Immature natural killer cell (primary cell): Measurements from ENCODE around the gene CEND1. TPM values are rescaled to one million over a fixed set of nuclear protein-coding genes. Genes with fewer than 3 reads are reported as not detected.

Experiments
- DNase-seq, 3 donors: peaks; one replicate each; pipeline ENCODE4 v3.0.0; 2022; ENCODE audit warnings: mixed read lengths in 1 of 3
- H3K27ac Mint-ChIP-seq, 6 donors: one replicate each; pipeline ENCODE4 v1.8.0; 2020; ENCODE audit warnings: mixed read lengths in 6 of 6, mild to moderate bottlenecking in 5 of 6, inconsistent platforms in 4 of 6, moderate library complexity in 3 of 6
- H3K27me3 Mint-ChIP-seq, 3 donors: one replicate each; pipeline ENCODE4 v1.8.0; 2020 to 2021; ENCODE audit warnings: low read depth in 3 of 3, mild to moderate bottlenecking in 3 of 3, mixed read lengths in 3 of 3, moderate library complexity in 3 of 3, inconsistent platforms in 1 of 3
- H3K36me3 Mint-ChIP-seq, 3 donors: one replicate each; pipeline ENCODE4 v1.8.0; 2020; ENCODE audit warnings: mixed read lengths in 3 of 3, inconsistent platforms in 2 of 3, mild to moderate bottlenecking in 2 of 3
- H3K4me1 Mint-ChIP-seq, 2 donors: one replicate each; pipeline ENCODE4 v1.8.0; 2020; ENCODE audit warnings: inconsistent platforms in 2 of 2, mild to moderate bottlenecking in 2 of 2, mixed read lengths in 2 of 2, moderate library complexity in 1 of 2
- H3K4me3 Mint-ChIP-seq, 5 donors: one replicate each; pipeline ENCODE4 v1.8.0; 2020; ENCODE audit warnings: mild to moderate bottlenecking in 5 of 5, mixed read lengths in 5 of 5, inconsistent platforms in 3 of 5, moderate library complexity in 3 of 5
- H3K9me3 Mint-ChIP-seq, 6 donors: one replicate each; pipeline ENCODE4 v1.8.0; 2020; ENCODE audit warnings: mild to moderate bottlenecking in 6 of 6, mixed read lengths in 6 of 6, inconsistent platforms in 4 of 6, moderate library complexity in 3 of 6
- polyA plus RNA-seq, 3 donors: library from polyadenylated mRNA; unstranded; fragments of 300-500 nt; fragmentation: Illumina TruSeq; gene quantifications; one replicate each; pipeline ENCODE4 v1.2.3, GENCODE V29; 2021

The CEND1 gene
- polyA plus RNA-seq, 3 donors from 2014 or later: not detected

DNA sequence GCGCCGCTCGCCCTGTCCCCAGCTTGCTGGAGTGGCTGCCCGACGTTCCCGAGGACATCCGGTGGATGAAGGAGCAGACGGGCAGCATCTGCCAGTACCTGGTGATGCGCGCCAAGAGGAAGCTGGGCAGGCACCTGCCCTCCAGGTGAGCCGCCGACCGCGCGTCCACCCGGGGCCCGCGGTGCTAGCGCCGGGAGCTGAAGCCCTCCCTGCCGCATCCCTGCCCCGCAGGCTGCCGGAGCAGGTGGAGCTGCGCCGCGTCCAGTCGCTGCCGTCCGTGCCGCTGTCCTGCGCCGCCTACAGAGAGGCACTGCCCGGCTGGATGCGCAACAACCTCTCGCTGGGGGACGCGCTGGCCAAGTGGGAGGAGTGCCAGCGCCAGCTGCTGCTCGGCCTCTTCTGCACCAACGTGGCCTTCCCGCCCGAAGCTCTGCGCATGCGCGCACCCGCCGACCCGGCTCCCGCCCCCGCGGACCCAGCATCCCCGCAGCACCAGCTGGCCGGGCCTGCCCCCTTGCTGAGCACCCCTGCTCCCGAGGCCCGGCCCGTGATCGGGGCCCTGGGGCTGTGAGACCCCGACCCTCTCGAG, 34.5 kb upstream of the CEND1 start:
- H3K9me3 Mint-ChIP-seq: no peaks in the 10 kb centered on the region
- peaks cover 10 to 18% (median 16%) of the 10 kb centered on the region in 3 donors for H3K27me3 Mint-ChIP-seq
- H3K27ac Mint-ChIP-seq: no peak overlapping the region
- no peak overlapping the region for H3K4me3 Mint-ChIP-seq
- no peak for DNase-seq
- peaks cover 0 to 5% (median 4%) of the 10 kb centered on the region in 3 donors for H3K36me3 Mint-ChIP-seq
- peaks cover 0 to 38% of the 10 kb centered on the region in 2 donors for H3K4me1 Mint-ChIP-seq

DNA sequence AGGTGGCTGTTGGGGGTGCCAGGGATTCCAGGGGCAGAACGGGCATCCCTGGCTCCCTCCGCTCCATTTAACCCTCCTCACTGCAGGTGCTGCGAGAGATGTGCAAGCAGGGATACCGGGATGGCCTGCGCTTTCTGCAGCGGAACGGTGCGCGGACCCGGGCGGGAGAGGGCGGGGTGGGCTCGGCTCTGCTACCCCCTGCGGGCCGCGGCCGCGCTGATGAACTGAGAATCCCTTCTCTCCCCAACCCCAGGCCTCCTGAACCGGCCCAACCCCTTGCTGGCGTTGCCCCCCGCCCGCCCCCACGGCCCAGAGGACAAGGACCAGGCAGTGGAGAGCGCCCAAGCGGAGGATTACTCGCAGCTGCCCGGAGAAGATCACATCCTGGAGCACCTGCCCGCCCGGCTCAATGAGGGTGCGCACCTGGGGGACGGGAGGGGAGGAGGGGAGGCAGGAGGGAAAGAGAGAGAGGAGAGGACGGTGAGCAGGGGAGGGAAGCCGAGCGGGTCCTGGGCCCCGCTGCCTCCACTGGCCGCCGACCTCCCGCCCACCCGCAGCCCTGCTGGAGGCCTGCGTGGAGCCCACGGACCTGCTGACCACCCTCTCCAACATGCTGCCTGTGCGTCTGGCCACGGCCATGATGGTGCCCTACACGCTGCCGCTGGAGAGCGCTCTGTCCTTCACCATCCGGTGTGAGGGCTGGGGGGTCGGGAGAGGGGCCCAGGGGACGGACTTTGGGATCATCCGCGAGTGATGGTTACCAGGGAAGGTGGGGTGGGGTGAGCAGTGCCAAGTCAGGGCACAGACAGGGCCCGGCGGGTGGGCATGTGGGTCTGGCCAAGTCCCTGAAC, 33.8 kb upstream of the CEND1 start:
- peaks cover 10 to 18% (median 16%) of the 10 kb centered on the region in 3 donors for H3K27me3 Mint-ChIP-seq
- H3K27ac Mint-ChIP-seq: peak overlapping the region in 1 of 6 donors; percentile 45

DNA sequence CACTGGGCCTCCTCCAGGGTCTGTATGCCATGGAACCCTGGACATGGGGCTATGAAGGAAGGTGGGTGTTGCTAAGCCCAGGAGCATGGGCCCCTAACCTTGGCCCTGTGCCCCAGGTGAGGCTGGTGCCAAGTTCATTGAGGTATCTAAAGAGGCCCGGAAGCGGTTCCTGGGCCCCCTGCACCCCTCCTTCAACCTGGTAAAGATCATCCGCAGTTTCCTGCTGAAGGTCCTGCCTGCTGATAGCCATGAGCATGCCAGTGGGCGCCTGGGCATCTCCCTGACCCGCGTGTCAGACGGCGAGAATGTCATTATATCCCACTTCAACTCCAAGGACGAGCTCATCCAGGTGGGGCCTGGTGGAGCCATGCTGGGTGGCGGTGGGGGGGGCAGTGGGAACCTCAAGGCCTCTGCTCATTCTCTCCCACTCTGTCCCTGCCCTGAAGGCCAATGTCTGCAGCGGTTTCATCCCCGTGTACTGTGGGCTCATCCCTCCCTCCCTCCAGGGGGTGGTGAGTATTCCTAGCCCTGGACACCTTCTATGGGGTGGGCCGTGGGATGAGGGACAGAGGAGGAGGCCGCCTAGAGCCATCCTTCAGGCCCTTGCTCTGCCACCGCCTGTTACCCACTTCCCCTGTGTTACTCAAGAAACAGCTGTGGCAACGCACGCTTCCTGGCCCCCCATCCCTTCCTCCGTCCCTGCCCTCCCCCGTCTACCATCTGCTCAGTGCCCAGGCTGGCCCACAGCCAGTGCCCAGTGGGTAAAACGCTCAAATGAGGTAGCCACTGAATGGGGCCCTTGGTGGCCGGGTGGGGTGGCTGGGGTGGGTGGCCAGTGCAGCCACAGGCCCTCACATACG, 31.9 kb upstream of the CEND1 start:
- Mint-ChIP-seq H3K27me3 (peaks cover 8 to 11% (median 10%) of the 10 kb centered on the region in 3 donors), H3K9me3 (no peaks in the 10 kb centered on the region), H3K4me3 (peak overlapping the region in 4 of 5 donors; percentile 35 to 92 (median 77)), H3K4me1 (peaks cover 0 to 26% of the 10 kb centered on the region in 2 donors), H3K27ac (peak overlapping the region in 3 of 6 donors; percentile 34 to 61 (median 55)), H3K36me3 (peaks cover 0 to 5% (median 4%) of the 10 kb centered on the region in 3 donors)
- DNase-seq: no peak

More for the DNA sequence above, 33.8 kb upstream of the CEND1 start:
- Mint-ChIP-seq H3K4me3 (no peak overlapping the region), H3K4me1 (peaks cover 0 to 35% of the 10 kb centered on the region in 2 donors), H3K9me3 (no peaks in the 10 kb centered on the region), H3K36me3 (peaks cover 0 to 5% (median 4%) of the 10 kb centered on the region in 3 donors)
- DNase-seq: no peak

DNA sequence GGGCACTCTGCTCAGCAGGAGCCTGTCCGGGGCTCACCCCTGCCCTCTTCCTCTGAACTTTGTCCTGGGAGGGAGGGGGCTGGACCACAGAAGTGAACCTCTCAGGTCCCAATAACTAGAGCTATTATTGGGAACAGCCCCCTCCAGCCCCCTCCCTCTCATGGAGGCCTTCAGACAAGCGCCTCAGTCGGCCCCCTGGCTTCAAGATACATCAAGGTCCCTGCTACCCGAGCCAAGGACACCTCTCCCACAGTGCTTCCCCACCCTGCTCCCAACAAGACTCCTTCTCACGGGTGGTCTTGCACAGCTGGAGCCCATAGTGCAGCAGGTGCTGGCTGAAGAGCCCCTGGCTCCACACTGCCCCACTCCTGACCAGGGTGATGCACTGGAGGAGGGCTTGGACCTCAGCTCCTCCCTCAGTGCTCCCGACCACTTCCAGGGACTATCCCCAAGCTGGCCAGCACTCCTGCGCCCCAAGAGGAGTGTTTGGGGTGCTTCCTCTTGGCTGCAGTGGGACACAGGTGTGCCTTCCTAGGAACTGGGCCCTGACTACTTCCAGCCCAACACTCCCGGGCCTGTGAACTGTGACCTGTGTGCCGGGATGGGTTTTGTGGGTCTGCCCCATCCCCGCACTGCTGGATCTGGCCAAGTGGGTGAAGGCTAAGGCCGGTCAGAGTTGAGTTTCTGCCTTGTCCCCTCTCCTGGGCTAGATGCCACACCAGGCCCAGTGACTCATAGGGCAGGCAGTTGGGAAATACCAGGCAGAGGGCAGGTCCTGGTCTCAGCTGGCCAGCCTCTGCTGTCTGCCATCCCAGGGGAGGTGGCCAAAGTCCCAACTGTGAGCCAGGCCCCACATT, 31.0 kb upstream of the CEND1 start:
- Mint-ChIP-seq H3K9me3 (no peaks in the 10 kb centered on the region), H3K4me3 (peak overlapping the region; percentile 79 to 92 (median 89)), H3K36me3 (peaks cover 0 to 5% (median 4%) of the 10 kb centered on the region in 3 donors), H3K27me3 (peaks cover 5 to 13% (median 6%) of the 10 kb centered on the region in 3 donors), H3K4me1 (peaks cover 0 to 22% of the 10 kb centered on the region in 2 donors), H3K27ac (peak overlapping the region in 4 of 6 donors; percentile 34 to 87 (median 70))
- DNase-seq: no peak

DNA sequence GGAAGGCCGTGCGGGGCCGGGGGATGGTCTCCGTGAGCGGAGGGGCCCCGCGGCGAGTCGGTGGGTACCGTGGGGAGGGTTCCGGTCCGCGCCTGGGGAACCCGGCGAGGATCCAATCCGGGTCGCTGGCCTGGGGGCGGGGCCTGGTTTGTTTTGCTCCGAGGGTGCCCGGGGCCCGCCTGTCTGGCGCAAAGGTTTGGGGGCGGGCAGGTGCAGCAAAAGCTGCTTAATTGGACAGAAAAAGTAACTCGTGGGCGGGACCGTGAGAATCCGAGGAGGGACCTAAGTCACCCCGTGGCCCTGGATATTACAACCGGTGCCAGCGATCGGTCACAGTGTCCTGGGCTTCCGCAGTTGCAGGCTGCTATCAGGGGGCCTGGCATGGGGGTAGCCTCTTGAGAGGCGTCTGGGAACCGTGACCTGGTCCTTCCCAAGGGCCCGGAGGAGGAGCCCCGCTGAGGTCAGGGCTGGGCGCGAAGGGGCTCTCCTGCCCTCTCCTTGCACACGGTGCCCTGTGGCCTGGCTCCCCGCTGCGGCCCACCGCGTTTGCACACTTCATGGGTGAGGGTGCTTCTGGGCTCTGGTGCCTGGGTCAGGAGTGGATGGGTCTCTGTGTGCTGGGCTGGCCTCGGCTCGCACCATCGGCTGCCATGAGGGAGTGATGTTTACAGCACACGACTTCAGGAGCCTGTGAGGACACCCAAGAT, 30.2 kb upstream of the CEND1 start:
- H3K9me3 Mint-ChIP-seq: no peaks in the 10 kb centered on the region
- H3K27ac Mint-ChIP-seq: peak overlapping the region; percentile 48 to 94 (median 90)
- H3K4me3 Mint-ChIP-seq: peak overlapping the region; percentile 79 to 92 (median 89)
- peaks cover 0 to 20% of the 10 kb centered on the region in 2 donors for H3K4me1 Mint-ChIP-seq
- H3K36me3 Mint-ChIP-seq: peaks cover 0 to 2% (median 2%) of the 10 kb centered on the region in 3 donors
- H3K27me3 Mint-ChIP-seq: peaks cover 2 to 13% (median 4%) of the 10 kb centered on the region in 3 donors
- peak; percentile 95 to 96 (median 96) for DNase-seq

DNA sequence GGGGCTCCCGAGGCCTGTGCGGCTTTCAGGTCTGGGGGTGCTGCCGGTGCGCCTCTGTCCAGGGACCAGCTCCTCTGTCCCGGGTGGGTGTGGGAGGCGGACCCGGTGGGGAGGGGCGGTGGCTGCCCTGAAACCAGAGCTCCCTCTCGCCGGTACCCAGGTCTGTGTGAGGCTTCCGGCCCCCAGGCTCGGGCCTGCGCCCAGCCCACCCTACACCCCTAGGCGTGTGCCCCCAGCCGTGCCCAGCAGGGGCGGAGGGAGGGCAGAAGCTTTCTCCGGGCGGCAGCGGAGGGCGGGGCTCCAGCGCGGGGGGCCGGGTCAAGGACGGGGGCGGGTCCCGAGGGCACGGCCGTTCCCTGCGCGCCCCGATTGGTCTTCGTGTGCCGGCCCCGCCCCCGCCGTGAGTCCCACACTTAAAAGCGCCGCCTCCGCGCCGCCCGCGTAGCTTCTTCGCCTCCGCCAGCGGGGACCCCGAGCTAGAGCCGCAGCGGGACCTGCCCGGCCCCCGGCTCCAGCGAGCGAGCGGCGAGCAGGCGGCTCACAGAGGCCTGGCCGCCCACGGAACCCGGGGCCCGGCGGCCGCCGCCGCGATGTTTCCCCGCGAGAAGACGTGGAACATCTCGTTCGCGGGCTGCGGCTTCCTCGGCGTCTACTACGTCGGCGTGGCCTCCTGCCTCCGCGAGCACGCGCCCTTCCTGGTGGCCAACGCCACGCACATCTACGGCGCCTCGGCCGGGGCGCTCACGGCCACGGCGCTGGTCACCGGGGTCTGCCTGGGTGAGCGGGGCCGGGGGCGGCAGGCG, 29.4 kb upstream of the CEND1 start:
- Mint-ChIP-seq H3K4me1 (peaks cover 0 to 18% of the 10 kb centered on the region in 2 donors), H3K36me3 (no peaks in the 10 kb centered on the region), H3K4me3 (peak overlapping the region; percentile 79 to 92 (median 89)), H3K9me3 (no peaks in the 10 kb centered on the region), H3K27ac (peak overlapping the region in 5 of 6 donors; percentile 39 to 94 (median 64)), H3K27me3 (peaks cover 0 to 13% (median 2%) of the 10 kb centered on the region in 3 donors)
- peak; percentile 90 to 94 (median 93) for DNase-seq

DNA sequence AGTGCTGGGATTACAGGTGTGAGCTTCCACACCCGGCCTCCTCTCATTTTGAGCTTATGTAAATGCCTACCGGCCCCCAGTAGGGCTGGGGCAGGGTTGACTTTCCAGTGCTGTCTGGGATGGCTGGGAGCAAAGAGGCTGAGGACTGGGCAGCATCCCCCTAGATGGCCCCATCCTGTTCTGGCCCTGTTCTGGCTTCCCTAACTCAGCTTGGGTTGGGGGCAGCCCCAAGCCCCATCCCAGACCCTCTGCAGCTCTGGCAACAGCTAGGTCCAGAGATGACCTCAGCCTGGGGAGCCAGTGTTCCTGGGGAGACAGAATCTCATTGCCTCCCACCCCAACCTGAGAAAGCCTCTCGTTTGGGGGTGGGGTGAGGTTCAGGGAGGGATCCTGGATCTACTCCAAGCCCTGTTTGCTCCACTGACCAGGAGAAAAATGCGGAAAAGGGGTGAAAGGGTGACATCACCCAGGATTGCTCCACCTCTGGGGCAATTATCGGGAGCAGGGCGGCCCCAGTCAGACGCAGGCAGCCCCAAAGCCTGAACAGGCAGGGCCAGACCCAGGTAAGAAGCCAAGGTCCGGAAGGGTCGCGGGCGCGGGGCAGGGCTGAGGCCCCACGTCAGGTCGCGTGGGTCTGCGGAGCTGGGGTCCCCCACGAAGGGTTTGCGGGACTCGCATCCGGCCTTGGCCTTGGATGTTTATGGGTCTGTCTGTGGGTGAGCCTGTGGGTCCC, 28.7 kb upstream of the CEND1 start, which contains the start of gene PNPLA2:
PNPLA2 (plus strand) TSS at position 519 of the 733 bp plus-strand sequence. CDS start 805 bp downstream, outside the sequence.
- DNase-seq: no peak
- H3K4me3 Mint-ChIP-seq: peak within 1 kb of the TSS; percentile 81 to 92 (median 89)
- no peaks in the 10 kb centered on the region for H3K36me3 Mint-ChIP-seq
- H3K4me1 Mint-ChIP-seq: peaks cover 0 to 18% of the 10 kb centered on the region in 2 donors
- H3K27me3 Mint-ChIP-seq: peaks cover 0 to 13% (median 2%) of the 10 kb centered on the region in 3 donors
- H3K9me3 Mint-ChIP-seq: no peaks in the 10 kb centered on the region
- H3K27ac Mint-ChIP-seq: peak within 1 kb of the TSS; percentile 39 to 94 (median 70)

DNA sequence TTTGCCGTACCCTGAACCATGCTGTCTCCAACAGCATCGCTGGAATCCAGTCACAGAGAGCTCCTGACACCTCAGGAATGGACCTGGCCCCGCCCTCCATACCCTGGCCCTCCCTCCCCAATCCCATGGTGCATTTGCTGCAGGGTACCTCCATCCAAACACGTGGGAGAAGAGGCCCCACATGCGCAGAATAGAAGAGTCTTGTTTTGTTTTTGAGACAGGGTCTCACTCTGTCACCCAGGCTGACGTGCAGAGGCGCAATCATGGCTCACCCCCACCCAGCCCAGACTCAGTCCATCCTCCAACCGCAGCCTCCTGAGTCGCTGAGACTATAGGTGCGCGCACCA, 26.5 kb upstream of the CEND1 start:
- H3K27ac Mint-ChIP-seq: no peak overlapping the region

DNA sequence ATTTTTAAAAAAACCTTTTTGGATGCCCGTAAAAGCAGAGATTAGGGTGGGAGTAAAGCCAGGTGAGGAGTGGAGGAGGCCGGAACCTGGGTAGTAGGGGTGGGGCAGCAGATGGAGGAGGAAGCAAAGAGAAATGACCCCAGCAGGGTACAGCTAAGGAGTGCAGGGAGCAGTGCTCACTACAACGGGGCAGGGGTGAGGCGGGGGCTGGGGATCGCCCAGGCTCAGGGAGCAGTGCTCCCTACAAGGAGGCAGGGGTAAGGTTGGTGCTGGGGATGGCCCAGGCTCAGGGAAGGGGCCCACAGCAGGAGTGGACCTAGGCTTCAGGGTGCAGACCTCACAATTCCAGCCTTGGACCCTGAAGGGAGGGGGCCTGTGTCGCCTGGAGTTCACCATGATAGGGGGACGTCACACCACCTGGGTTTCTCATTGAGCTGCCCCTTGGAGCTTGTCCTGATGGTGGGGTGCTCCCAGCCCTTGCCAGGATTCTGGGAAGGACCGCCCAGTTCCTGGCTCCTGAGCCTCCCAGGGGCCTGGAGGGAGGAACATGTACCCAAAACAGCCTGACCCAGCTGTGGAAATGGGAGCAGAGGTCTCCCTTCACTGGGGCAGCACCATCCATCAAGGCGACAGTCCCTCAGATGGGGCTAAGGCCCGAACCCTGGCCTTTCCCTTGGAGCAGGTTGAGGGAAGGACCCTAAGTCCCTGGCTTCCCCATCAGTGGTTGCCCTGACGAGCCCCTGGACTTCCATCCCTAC, 26.0 kb upstream of the CEND1 start:
- H3K27me3 Mint-ChIP-seq: peaks cover 2 to 15% (median 2%) of the 10 kb centered on the region in 3 donors
- DNase-seq: no peak
- peaks cover 13 to 21% of the 10 kb centered on the region in 2 donors for H3K4me1 Mint-ChIP-seq
- peak overlapping the region in 1 of 5 donors; percentile 21 for H3K4me3 Mint-ChIP-seq
- no peaks in the 10 kb centered on the region for H3K36me3 Mint-ChIP-seq
- H3K27ac Mint-ChIP-seq: no peak overlapping the region
- no peaks in the 10 kb centered on the region for H3K9me3 Mint-ChIP-seq

More for the DNA sequence above, 26.5 kb upstream of the CEND1 start:
- H3K4me3 Mint-ChIP-seq: peak overlapping the region in 1 of 5 donors; percentile 21
- H3K4me1 Mint-ChIP-seq: peaks cover 8 to 20% of the 10 kb centered on the region in 2 donors
- no peaks in the 10 kb centered on the region for H3K9me3 Mint-ChIP-seq
- DNase-seq: no peak
- H3K36me3 Mint-ChIP-seq: no peaks in the 10 kb centered on the region
- H3K27me3 Mint-ChIP-seq: peaks cover 2 to 15% (median 2%) of the 10 kb centered on the region in 3 donors

DNA sequence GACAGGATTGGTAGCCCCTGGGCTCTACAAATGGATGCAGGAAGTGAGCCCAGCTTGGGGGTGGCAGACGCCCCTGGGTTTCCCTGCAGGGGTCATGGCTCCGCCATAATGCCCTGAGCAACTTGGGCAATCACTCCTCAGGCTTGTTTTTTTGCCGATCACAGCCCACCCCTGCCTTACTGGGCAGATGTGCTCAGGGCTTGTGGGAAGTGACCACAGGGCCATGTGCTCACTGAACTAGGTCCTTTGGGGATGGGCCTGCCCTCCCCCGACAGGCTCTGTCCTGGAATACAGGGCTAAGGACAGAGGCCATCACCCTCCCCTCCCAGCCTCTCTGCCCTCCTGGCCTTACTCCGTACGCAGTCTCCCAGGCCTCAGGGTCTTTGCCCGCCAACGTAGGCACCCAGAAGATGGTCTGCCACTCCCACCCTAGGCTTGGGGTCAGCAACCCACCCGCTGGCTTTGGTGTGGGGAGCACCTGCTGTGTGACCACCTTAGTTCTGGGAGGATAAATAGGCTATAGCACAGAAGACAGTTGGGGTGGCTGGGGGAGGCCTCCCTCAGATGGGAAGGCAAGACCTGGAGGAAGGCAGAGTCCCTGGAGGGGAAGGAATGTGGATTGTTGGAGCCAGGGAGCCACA, 23.7 kb upstream of the CEND1 start:
- H3K36me3 Mint-ChIP-seq: no peaks in the 10 kb centered on the region
- H3K9me3 Mint-ChIP-seq: no peaks in the 10 kb centered on the region
- peaks cover 27 to 29% of the 10 kb centered on the region in 2 donors for H3K4me1 Mint-ChIP-seq
- H3K4me3 Mint-ChIP-seq: no peak overlapping the region
- peaks cover 5 to 17% (median 9%) of the 10 kb centered on the region in 3 donors for H3K27me3 Mint-ChIP-seq
- peak overlapping the region in 1 of 6 donors; percentile 51 for H3K27ac Mint-ChIP-seq
- DNase-seq: no peak
